GM23338 (cell line): ENCODE data around the gene COMP. TPM values are rescaled to one million over a fixed set of nuclear protein-coding genes. Genes with fewer than 3 reads are reported as not detected.

Source experiments
- ATAC-seq: fragments of 200-7000 bp; cut with Tn5 transposase; 3 replicates; pipeline ENCODE4 v1.9.1; 2020
- DNase-seq: peaks from one replicate; pipeline ENCODE4 v3.0.0-alpha.2; 2015; ENCODE audit warnings: low spot score
- H2AFZ ChIP-seq: fragments of 200-600 bp; sonication (generic); 2 replicates; pipeline ENCODE4 v1.8.0; 2016; ENCODE audit warnings: antibody characterized with exemption, mild to moderate bottlenecking, moderate library complexity
- H3F3A ChIP-seq: fragments of 200-600 bp; sonication (generic); replicated peaks from 2 replicates; pipeline ENCODE4 v1.8.0; 2017; ENCODE audit warnings: antibody characterized with exemption, mixed run types, low read depth
- H3K27ac ChIP-seq: fragments of 200-600 bp; sonication (generic); 2 replicates; pipeline ENCODE4 v1.6.1; 2016; ENCODE audit warnings: low read depth
- H3K27me3 ChIP-seq: fragments of 200-600 bp; sonication (generic); 2 replicates; pipeline ENCODE4 v1.8.0; 2016; ENCODE audit warnings: mild to moderate bottlenecking, mixed run types, moderate library complexity; ENCODE audit not compliant: insufficient read depth
- H3K36me3 ChIP-seq: fragments of 200-600 bp; sonication (generic); 2 replicates; pipeline ENCODE4 v1.8.0; 2016; ENCODE audit warnings: mild to moderate bottlenecking; ENCODE audit not compliant: insufficient read depth
- H3K4me1 ChIP-seq: fragments of 200-600 bp; sonication (generic); 2 replicates; pipeline ENCODE4 v1.8.0; 2016; ENCODE audit warnings: mild to moderate bottlenecking, moderate library complexity; ENCODE audit not compliant: insufficient read depth
- H3K4me2 ChIP-seq: fragments of 200-600 bp; sonication (generic); 2 replicates; pipeline ENCODE4 v1.7.1; 2017; ENCODE audit warnings: mixed run types
- H3K4me3 ChIP-seq: fragments of 200-600 bp; sonication (generic); 2 replicates; pipeline ENCODE4 v1.6.1; 2016; ENCODE audit warnings: mixed run types
- H3K79me2 ChIP-seq: fragments of 200-600 bp; sonication (generic); replicated peaks from 2 replicates; pipeline ENCODE4 v1.8.0; 2017; ENCODE audit warnings: mild to moderate bottlenecking; ENCODE audit not compliant: insufficient read depth
- H3K9me2 ChIP-seq: fragments of 200-600 bp; sonication (generic); 2 replicates; pipeline ENCODE4 v1.8.0; 2017; ENCODE audit not compliant: insufficient read depth
- H4K20me1 ChIP-seq: fragments of 200-600 bp; sonication (generic); replicated peaks from 2 replicates; pipeline ENCODE4 v1.8.0; 2017; ENCODE audit warnings: mild to moderate bottlenecking; ENCODE audit not compliant: insufficient read depth
- H3K27ac Mint-ChIP-seq: 2 replicates; pipeline ENCODE4 v1.8.0; 2020; ENCODE audit warnings: inconsistent platforms, mild to moderate bottlenecking, moderate library complexity, mixed read lengths
- H3K27me3 Mint-ChIP-seq: 3 replicates; pipeline ENCODE4 v1.8.0; 2022; ENCODE audit warnings: low read depth, mild to moderate bottlenecking, moderate library complexity, mixed read lengths, inconsistent platforms; ENCODE audit not compliant: insufficient read depth, poor library complexity
- H3K36me3 Mint-ChIP-seq: 3 replicates; pipeline ENCODE4 v1.8.0; 2021; ENCODE audit warnings: low read depth, mild to moderate bottlenecking, inconsistent platforms, moderate library complexity, mixed read lengths
- H3K4me1 Mint-ChIP-seq: 3 replicates; pipeline ENCODE4 v1.8.0; 2020; ENCODE audit warnings: mild to moderate bottlenecking, inconsistent platforms, mixed read lengths
- H3K4me3 Mint-ChIP-seq: 3 replicates; pipeline ENCODE4 v1.8.0; 2021; ENCODE audit warnings: moderate library complexity, mild to moderate bottlenecking, inconsistent platforms, mixed read lengths
- H3K9me3 Mint-ChIP-seq: 3 replicates; pipeline ENCODE4 v1.8.0; 2020; ENCODE audit warnings: moderate library complexity, mild to moderate bottlenecking, inconsistent platforms, mixed read lengths
- CREB1 ChIP-seq: fragments of 250-450 bp; sonication (Bioruptor Pico); IDR thresholded peaks from 2 replicates; pipeline ENCODE4 v1.5.0; 2020; ENCODE audit warnings: low read depth, mild to moderate bottlenecking, moderate library complexity
- EZH2 ChIP-seq: fragments of 200-600 bp; sonication (generic); IDR thresholded peaks from one replicate; pipeline ENCODE4 v1.8.0; 2017; ENCODE audit warnings: antibody characterized with exemption, mild to moderate bottlenecking, low read depth; ENCODE audit not compliant: unreplicated experiment
- EZH2phosphoT487 ChIP-seq: fragments of 200-600 bp; sonication (generic); IDR thresholded peaks from one replicate; pipeline ENCODE4 v1.8.1; 2018; ENCODE audit warnings: antibody characterized with exemption; ENCODE audit not compliant: unreplicated experiment
- JUNB ChIP-seq: IDR thresholded peaks from one replicate; pipeline ENCODE4 v1.6.1; 2016; ENCODE audit warnings: antibody characterized with exemption; ENCODE audit not compliant: unreplicated experiment
- NANOG ChIP-seq: IDR thresholded peaks from 2 replicates; pipeline ENCODE4 v1.6.1; 2016; ENCODE audit warnings: antibody characterized with exemption, borderline replicate concordance
- POLR2AphosphoS5 ChIP-seq: IDR thresholded peaks from 2 replicates; pipeline ENCODE4 v1.6.1; 2016; ENCODE audit warnings: antibody characterized with exemption, low read depth
- REST ChIP-seq: IDR thresholded peaks from one replicate; pipeline ENCODE4 v1.6.1; 2018; ENCODE audit warnings: antibody characterized with exemption; ENCODE audit not compliant: unreplicated experiment
- STAT1 ChIP-seq: IDR thresholded peaks from one replicate; pipeline ENCODE4 v1.6.1; 2016; ENCODE audit warnings: antibody characterized with exemption; ENCODE audit not compliant: unreplicated experiment
- ZNF114 ChIP-seq: fragments of 250-450 bp; sonication (Bioruptor Pico); IDR thresholded peaks from 2 replicates; pipeline ENCODE4 v1.5.0; 2020; ENCODE audit warnings: mild to moderate bottlenecking, moderate library complexity
- ZNF331 ChIP-seq: fragments of 250-450 bp; sonication (Bioruptor Pico); IDR thresholded peaks from 2 replicates; pipeline ENCODE4 v1.5.0; 2020; ENCODE audit warnings: low read depth, mild to moderate bottlenecking, moderate library complexity
- polyA plus RNA-seq: library from polyadenylated mRNA; unstranded; fragments of >200 nt; fragmentation: Nextera tagmentation; extraction: Ambion mirVana; gene quantifications from 2 replicates; pipeline ENCODE4 v1.2.1, GENCODE V29; 2016
- total RNA-seq: library from RNA; depleted of rRNA; stranded (reverse); fragments of >200 nt; shearing (Covaris generic); gene quantifications from 2 replicates; pipeline ENCODE4 v1.2.3, GENCODE V29; 2014
- TF ChIP-seq, protein P1 (sequence below): IDR thresholded peaks from 2 replicates; pipeline ENCODE4 v1.6.1; 2016; ENCODE audit warnings: antibody characterized with exemption
- TF ChIP-seq, protein P2 (sequence below): fragments of 250-450 bp; sonication (Bioruptor Pico); IDR thresholded peaks from 2 replicates; pipeline ENCODE4 v1.5.0; 2020; ENCODE audit warnings: mild to moderate bottlenecking, moderate library complexity
- TF ChIP-seq, protein P3 (sequence below), 2 experiments: fragments of 200-600 bp in 1 of 2; sonication (generic) in 1 of 2; conservative IDR thresholded peaks; 2 replicates each; pipeline versions ENCODE4 v1.5.1 to v1.6.1; 2016 to 2017; ENCODE audit warnings: antibody characterized with exemption in 2 of 2, low read depth in 2 of 2, mild to moderate bottlenecking in 2 of 2, moderate library complexity in 1 of 2

The COMP gene
- total and polyA plus RNA-seq, 2 experiments from 2014 or later = 0.58 to 0.63 TPM

DNA sequence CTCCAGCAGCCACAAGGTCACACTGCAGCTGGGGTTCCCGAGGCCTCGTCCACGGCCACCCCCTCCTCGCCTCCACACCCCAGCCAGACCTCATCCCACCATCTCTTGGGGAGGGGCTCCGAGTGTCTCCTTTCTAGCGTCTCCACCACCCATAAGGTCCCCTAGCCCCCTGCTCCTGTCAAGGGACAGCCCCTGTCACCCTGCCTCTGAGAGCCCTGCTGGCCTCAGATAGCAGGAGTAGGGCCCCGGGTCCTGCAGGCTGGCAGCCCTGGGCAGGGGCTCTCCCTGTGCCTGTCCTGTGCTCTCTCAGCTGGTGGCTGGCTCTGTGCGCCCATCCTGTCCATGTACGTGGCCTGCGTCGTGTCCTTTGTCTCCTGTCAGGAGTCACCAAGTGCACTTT, 17.0 kb downstream of the COMP start:
- Mint-ChIP-seq H3K36me3 (no peaks in the 10 kb centered on the region), H3K27me3 (peaks cover 70% of the 10 kb centered on the region), H3K4me1 (no peaks in the 10 kb centered on the region), H3K27ac (no peak overlapping the region), H3K9me3 (no peaks in the 10 kb centered on the region), H3K4me3 (no peak overlapping the region)
- H3K4me3 ChIP-seq = no peak overlapping the region
- TF ChIP-seq, protein P1, sequence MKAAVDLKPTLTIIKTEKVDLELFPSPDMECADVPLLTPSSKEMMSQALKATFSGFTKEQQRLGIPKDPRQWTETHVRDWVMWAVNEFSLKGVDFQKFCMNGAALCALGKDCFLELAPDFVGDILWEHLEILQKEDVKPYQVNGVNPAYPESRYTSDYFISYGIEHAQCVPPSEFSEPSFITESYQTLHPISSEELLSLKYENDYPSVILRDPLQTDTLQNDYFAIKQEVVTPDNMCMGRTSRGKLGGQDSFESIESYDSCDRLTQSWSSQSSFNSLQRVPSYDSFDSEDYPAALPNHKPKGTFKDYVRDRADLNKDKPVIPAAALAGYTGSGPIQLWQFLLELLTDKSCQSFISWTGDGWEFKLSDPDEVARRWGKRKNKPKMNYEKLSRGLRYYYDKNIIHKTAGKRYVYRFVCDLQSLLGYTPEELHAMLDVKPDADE = no peak
- TF ChIP-seq, protein P2, sequence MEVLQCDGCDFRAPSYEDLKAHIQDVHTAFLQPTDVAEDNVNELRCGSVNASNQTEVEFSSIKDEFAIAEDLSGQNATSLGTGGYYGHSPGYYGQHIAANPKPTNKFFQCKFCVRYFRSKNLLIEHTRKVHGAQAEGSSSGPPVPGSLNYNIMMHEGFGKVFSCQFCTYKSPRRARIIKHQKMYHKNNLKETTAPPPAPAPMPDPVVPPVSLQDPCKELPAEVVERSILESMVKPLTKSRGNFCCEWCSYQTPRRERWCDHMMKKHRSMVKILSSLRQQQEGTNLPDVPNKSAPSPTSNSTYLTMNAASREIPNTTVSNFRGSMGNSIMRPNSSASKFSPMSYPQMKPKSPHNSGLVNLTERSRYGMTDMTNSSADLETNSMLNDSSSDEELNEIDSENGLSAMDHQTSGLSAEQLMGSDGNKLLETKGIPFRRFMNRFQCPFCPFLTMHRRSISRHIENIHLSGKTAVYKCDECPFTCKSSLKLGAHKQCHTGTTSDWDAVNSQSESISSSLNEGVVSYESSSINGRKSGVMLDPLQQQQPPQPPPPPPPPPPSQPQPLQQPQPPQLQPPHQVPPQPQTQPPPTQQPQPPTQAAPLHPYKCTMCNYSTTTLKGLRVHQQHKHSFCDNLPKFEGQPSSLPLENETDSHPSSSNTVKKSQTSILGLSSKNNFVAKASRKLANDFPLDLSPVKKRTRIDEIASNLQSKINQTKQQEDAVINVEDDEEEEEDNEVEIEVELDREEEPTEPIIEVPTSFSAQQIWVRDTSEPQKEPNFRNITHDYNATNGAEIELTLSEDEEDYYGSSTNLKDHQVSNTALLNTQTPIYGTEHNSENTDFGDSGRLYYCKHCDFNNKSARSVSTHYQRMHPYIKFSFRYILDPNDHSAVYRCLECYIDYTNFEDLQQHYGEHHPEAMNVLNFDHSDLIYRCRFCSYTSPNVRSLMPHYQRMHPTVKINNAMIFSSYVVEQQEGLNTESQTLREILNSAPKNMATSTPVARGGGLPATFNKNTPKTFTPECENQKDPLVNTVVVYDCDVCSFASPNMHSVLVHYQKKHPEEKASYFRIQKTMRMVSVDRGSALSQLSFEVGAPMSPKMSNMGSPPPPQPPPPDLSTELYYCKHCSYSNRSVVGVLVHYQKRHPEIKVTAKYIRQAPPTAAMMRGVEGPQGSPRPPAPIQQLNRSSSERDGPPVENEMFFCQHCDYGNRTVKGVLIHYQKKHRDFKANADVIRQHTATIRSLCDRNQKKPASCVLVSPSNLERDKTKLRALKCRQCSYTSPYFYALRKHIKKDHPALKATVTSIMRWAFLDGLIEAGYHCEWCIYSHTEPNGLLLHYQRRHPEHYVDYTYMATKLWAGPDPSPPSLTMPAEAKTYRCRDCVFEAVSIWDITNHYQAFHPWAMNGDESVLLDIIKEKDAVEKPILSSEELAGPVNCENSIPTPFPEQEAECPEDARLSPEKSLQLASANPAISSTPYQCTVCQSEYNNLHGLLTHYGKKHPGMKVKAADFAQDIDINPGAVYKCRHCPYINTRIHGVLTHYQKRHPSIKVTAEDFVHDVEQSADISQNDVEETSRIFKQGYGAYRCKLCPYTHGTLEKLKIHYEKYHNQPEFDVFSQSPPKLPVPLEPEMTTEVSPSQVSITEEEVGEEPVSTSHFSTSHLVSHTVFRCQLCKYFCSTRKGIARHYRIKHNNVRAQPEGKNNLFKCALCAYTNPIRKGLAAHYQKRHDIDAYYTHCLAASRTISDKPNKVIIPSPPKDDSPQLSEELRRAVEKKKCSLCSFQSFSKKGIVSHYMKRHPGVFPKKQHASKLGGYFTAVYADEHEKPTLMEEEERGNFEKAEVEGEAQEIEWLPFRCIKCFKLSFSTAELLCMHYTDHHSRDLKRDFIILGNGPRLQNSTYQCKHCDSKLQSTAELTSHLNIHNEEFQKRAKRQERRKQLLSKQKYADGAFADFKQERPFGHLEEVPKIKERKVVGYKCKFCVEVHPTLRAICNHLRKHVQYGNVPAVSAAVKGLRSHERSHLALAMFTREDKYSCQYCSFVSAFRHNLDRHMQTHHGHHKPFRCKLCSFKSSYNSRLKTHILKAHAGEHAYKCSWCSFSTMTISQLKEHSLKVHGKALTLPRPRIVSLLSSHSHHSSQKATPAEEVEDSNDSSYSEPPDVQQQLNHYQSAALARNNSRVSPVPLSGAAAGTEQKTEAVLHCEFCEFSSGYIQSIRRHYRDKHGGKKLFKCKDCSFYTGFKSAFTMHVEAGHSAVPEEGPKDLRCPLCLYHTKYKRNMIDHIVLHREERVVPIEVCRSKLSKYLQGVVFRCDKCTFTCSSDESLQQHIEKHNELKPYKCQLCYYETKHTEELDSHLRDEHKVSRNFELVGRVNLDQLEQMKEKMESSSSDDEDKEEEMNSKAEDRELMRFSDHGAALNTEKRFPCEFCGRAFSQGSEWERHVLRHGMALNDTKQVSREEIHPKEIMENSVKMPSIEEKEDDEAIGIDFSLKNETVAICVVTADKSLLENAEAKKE (CRISPR knock-in tag) = no peak
- no peak for TF ChIP-seq NANOG
- TF ChIP-seq EZH2phosphoT487 = no peak
- TF ChIP-seq, protein P3, sequence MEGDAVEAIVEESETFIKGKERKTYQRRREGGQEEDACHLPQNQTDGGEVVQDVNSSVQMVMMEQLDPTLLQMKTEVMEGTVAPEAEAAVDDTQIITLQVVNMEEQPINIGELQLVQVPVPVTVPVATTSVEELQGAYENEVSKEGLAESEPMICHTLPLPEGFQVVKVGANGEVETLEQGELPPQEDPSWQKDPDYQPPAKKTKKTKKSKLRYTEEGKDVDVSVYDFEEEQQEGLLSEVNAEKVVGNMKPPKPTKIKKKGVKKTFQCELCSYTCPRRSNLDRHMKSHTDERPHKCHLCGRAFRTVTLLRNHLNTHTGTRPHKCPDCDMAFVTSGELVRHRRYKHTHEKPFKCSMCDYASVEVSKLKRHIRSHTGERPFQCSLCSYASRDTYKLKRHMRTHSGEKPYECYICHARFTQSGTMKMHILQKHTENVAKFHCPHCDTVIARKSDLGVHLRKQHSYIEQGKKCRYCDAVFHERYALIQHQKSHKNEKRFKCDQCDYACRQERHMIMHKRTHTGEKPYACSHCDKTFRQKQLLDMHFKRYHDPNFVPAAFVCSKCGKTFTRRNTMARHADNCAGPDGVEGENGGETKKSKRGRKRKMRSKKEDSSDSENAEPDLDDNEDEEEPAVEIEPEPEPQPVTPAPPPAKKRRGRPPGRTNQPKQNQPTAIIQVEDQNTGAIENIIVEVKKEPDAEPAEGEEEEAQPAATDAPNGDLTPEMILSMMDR (conservative IDR thresholded peaks at IDR 0.05; ENCODE audit: low read depth in 2 of 2) = no peak
- TF ChIP-seq ZNF331 (CRISPR knock-in tag) = no peak
- TF ChIP-seq CREB1 (CRISPR knock-in tag) = no peak
- TF ChIP-seq EZH2 = no peak
- no peak for TF ChIP-seq JUNB
- no peak for TF ChIP-seq POLR2AphosphoS5
- no peak for TF ChIP-seq STAT1
- no peak for TF ChIP-seq REST
- TF ChIP-seq ZNF114 = no peak
- peaks cover 8% of the 10 kb centered on the region for H4K20me1 ChIP-seq
- no peaks in the 10 kb centered on the region for H3K36me3 ChIP-seq
- H3K9me2 ChIP-seq = no peaks in the 10 kb centered on the region
- no peaks in the 10 kb centered on the region for H3K4me1 ChIP-seq
- ATAC-seq (no peak), DNase-seq (no peak)
- no peak overlapping the region for H3K4me2 ChIP-seq
- H3K79me2 ChIP-seq = no peaks in the 10 kb centered on the region
- H3K27ac ChIP-seq = no peak overlapping the region
- H3F3A ChIP-seq = no peaks in the 10 kb centered on the region
- H3K27me3 ChIP-seq = peaks cover 89% of the 10 kb centered on the region
- no peak overlapping the region for H2AFZ ChIP-seq
